ENCODE measurements around the gene USP34. TPM values are rescaled to one million over a fixed set of nuclear protein-coding genes. Genes with fewer than 3 reads are reported as not detected.

The USP34 gene
- total RNA-seq, 1 experiment from 2014 or later, result 76.3 TPM

GRCh38 chr2:61218817-61219170 is 252.1 kb downstream of the USP34 start:
- ATAC-seq (no peak), DNase-seq (ENCODE audit: low read depth, low spot score) (no peak)
- BruUV-seq (replicated peaks), result no TSS peak
- intact Hi-C loops (cut with micrococcal nuclease), result no loop called here
- no peak for TF ChIP-seq ATF3 (IDR thresholded peaks at IDR 0.05)
- no peak for TF ChIP-seq ZNF274 (IDR thresholded peaks at IDR 0.05; ENCODE audit: low read depth, low read length)
- no peak for TF ChIP-seq ELF1 (IDR thresholded peaks at IDR 0.05; ENCODE audit: borderline replicate concordance, low read depth)
- no peak for TF ChIP-seq EZH2phosphoT487 (IDR thresholded peaks at IDR 0.05; ENCODE audit: borderline replicate concordance)
- no peak for TF ChIP-seq EZH2 (IDR thresholded peaks at IDR 0.05)
- TF ChIP-seq CBX3 (IDR thresholded peaks at IDR 0.05; ENCODE audit: low read depth), result no peak
- TF ChIP-seq RAD21 (IDR thresholded peaks at IDR 0.05; ENCODE audit: low read depth), result no peak
- no peak for TF ChIP-seq YY1 (IDR thresholded peaks at IDR 0.05; ENCODE audit: extremely low read depth, insufficient replicate concordance, low read depth, low read length)
- no peak for TF ChIP-seq SRF (IDR thresholded peaks at IDR 0.05; ENCODE audit: low read depth)
- no peak for TF ChIP-seq FOSL1 (IDR thresholded peaks at IDR 0.05; ENCODE audit: low read depth)
- TF ChIP-seq ZBTB33 (IDR thresholded peaks at IDR 0.05; ENCODE audit: extremely low read depth, insufficient replicate concordance, low read length), result no peak
- ChIA-PET POLR2A (no interaction called here), RAD21 (ENCODE audit: low non-redundant PET in 1 of 2, low total read pairs in 2 of 2, uncharacterized antibody in 2 of 2, unreplicated experiment in 2 of 2) (no interaction called here), CTCF (no interaction called here)
- no peak overlapping the region for H2AFZ ChIP-seq (ENCODE audit: low read depth, low read length, poor library complexity, severe bottlenecking)
- no peaks in the 10 kb centered on the region for H3K79me2 ChIP-seq (ENCODE audit: insufficient read depth, low read length)
- no peak overlapping the region for H3K27ac ChIP-seq (ENCODE audit: low read depth, low read length)
- no peaks in the 10 kb centered on the region for H4K20me1 ChIP-seq (ENCODE audit: insufficient read depth)
- H3K9ac ChIP-seq (ENCODE audit: low read length), result no peak overlapping the region
- no peak overlapping the region for H3K4me3 ChIP-seq (replicated peaks in 1 of 2; ENCODE audit: low read depth in 1 of 2, low read length in 2 of 2)
- H3K36me3 ChIP-seq (ENCODE audit: control insufficient read depth in 1 of 2, insufficient read depth in 2 of 2, low read length in 2 of 2), result peaks cover 12 to 25% of the 10 kb centered on the region in 2 experiments; a peak in 3 of 4 replicates
- H3K4me2 ChIP-seq (ENCODE audit: low read length), result no peak overlapping the region
- no peaks in the 10 kb centered on the region for H3K27me3 ChIP-seq (ENCODE audit: insufficient read depth, low read length)
- H3K4me1 ChIP-seq (ENCODE audit: control insufficient read depth in 1 of 2, insufficient read depth in 2 of 2, low read length in 2 of 2), result peaks cover 0 to 3% of the 10 kb centered on the region in 2 experiments; a peak in 1 of 4 replicates
- H3K9me3 ChIP-seq (ENCODE audit: control insufficient read depth in 1 of 2, insufficient read depth in 1 of 2, low read depth in 1 of 2, low read length in 2 of 2), result no peaks in the 10 kb centered on the region
- H3K9me2 ChIP-seq (ENCODE audit: insufficient read depth), result no peaks in the 10 kb centered on the region

All from HCT116 (cell line).